GM06990 (cell line): Measurements from ENCODE around the gene STARD8.
"Not testable (repeated sequence)": the region's sequence is repeated elsewhere in the genome, so short reads cannot be mapped to it uniquely, and the experiment has no call there.

Source experiments
- DNase-seq: peaks from one replicate; pipeline ENCODE4 v3.0.0-alpha.2; 2011; ENCODE audit not compliant: insufficient read length; ENCODE audit errors: extremely low read depth
- H3K27me3 ChIP-seq: replicated peaks from 2 replicates; pipeline ENCODE4 v1.6.0; 2011; ENCODE audit warnings: low read length; ENCODE audit not compliant: control insufficient read depth, insufficient read depth
- H3K36me3 ChIP-seq: 2 replicates; pipeline ENCODE4 v1.5.1; 2011; ENCODE audit warnings: low read length; ENCODE audit not compliant: control insufficient read depth, insufficient read depth
- H3K4me3 ChIP-seq: replicated peaks from 2 replicates; pipeline ENCODE4 v1.5.1; 2011; ENCODE audit warnings: low read depth, mild to moderate bottlenecking, control low read depth, low read length
- TF ChIP-seq, protein P1 (sequence below): IDR thresholded peaks from 2 replicates; pipeline ENCODE4 v1.5.1; 2011; ENCODE audit warnings: low read length, control low read depth, mild to moderate bottlenecking, inconsistent platforms; ENCODE audit not compliant: insufficient read depth, poor library complexity, severe bottlenecking

The STARD8 gene

DNA sequence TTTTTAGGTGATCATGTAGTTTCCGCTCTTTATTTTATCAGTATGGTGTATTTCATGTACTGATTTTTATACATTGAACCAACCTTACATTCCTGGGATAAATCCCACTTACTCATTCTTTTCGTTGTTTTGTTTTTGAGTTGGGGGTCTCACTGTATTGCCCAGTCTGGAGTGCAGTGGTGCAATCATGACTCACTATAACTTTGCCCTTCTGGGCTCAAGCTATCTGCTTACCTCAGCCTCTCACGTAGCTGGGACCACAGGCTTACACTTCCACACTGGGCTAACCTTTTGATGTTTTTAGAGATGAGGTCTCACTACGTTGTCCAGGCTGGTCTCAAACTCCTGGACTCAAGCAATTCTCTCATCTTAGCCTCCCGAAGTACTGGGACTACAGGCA, 19.5 kb upstream of the STARD8 start:
- TF ChIP-seq, protein P1, sequence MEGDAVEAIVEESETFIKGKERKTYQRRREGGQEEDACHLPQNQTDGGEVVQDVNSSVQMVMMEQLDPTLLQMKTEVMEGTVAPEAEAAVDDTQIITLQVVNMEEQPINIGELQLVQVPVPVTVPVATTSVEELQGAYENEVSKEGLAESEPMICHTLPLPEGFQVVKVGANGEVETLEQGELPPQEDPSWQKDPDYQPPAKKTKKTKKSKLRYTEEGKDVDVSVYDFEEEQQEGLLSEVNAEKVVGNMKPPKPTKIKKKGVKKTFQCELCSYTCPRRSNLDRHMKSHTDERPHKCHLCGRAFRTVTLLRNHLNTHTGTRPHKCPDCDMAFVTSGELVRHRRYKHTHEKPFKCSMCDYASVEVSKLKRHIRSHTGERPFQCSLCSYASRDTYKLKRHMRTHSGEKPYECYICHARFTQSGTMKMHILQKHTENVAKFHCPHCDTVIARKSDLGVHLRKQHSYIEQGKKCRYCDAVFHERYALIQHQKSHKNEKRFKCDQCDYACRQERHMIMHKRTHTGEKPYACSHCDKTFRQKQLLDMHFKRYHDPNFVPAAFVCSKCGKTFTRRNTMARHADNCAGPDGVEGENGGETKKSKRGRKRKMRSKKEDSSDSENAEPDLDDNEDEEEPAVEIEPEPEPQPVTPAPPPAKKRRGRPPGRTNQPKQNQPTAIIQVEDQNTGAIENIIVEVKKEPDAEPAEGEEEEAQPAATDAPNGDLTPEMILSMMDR: no peak
- DNase-seq: no peak
- no peaks in the 10 kb centered on the region for H3K36me3 ChIP-seq
- H3K27me3 ChIP-seq: no peaks in the 10 kb centered on the region
- H3K4me3 ChIP-seq: no peak overlapping the region

DNA sequence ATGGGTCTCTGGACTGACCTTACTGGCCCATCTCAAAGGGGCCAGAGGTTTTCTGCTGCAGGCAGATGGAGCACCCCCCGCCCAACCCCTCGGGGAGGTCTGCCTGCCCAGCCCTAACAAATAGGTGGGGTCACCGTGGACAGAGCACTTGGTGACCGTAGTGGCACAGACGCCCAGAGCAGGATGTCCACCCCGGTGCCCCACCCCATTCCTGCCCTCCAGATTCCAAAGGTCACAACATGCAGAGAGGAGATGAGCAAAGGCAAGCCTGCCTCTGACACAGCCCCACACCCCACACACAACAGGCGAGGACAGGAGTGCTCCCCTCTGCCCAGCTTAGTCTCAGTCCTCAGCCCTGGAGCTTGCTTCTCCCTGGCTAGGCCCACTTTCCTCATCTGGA, 17.5 kb upstream of the STARD8 start:
- DNase-seq, H3K27me3 ChIP-seq, H3K4me3 ChIP-seq, H3K36me3 ChIP-seq: not testable (repeated sequence)

DNA sequence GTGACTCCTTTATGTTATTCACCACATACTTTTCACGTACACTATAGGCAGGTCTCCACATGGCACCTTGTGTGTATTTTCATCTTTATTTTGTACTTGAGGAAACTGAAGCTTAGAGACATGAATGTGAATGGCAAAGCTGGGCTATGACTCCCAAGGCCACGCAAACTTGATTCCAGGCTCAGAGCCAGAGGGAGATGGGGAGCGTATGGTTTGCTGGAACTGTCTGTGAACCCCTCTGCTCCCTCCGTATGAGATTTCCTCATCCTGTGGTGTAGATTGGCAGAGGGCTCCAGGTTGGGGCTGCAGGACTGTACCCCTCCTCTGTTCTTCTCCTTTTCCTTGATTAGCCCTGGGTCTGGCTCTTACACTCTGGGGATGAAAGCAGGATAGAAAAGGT, 16.1 kb upstream of the STARD8 start:
- DNase-seq: no peak
- Histone ChIP-seq H3K27me3 (no peaks in the 10 kb centered on the region), H3K36me3 (no peaks in the 10 kb centered on the region), H3K4me3 (no peak overlapping the region)
- TF ChIP-seq, protein P1: no peak

DNA sequence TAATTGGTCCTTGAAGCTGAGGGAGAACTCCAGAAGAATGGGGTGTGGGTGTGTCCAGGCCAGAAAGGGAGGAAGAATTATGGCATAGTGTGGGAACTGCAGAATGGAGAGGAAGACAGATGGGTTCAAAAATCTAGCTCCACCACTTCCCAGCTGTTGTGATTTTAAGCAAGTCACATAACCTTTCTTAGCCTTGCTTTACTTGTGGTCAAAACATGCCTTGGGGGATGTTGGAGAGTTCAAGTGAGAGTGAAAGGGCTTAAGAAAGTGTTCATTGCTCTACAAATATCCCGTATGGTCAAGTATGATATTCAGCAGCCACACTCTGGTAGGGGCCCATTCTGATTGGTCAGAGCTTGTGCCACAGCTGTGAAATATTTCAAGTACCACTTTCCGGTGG, 15.0 kb upstream of the STARD8 start:
- no peak overlapping the region for H3K4me3 ChIP-seq
- TF ChIP-seq, protein P1: no peak
- no peaks in the 10 kb centered on the region for H3K36me3 ChIP-seq
- no peak for DNase-seq
- H3K27me3 ChIP-seq: no peaks in the 10 kb centered on the region

DNA sequence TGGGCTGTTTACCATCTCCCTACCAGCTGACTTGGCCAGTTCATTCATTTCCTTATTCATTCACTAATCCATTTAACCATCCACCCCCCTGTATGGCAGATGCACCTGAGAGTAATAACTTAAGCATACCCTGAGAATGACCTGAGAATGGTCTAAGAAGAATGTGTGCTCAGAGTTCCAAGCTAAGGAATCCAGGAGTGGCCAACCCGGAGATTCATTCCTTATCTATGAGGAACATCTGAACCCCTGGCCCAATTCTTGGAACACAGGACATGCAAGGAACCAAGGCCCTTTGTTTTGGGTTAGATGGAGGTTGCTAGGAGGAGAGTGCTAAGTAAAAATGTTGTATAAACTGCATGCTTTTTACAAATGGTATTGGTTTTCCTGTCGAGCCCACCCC, 13.5 kb upstream of the STARD8 start:
- Histone ChIP-seq H3K4me3 (no peak overlapping the region), H3K36me3 (no peaks in the 10 kb centered on the region), H3K27me3 (no peaks in the 10 kb centered on the region)
- no peak for DNase-seq
- TF ChIP-seq, protein P1: no peak

DNA sequence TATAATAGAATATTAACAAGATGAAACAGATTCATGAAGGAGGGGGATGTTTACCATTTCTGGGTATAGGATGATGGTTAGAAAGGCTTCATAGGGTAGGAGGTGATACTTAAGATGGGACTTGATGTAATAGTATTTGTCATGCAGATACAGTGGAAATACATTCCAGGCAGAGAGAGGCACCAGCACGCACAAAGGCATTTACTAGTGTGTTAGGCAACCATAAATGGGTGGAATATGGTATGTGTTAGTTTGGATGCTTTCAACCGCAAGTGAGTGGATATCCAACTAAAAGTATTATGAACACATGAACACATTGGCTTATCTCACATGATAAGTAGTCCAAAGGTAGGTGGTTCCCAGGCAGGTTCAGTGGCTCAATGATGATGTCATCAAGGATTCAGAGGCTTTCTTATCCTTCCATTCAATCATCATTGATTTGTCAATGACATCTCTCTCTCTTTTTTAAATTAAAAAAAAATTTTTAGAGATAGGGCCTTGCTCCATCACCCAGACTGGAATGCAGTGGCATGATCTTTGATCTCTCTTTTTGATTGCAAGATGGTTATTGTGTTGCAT, 12.7 kb upstream of the STARD8 start:
- TF ChIP-seq, protein P1: no peak
- no peak for DNase-seq
- Histone ChIP-seq H3K27me3 (no peaks in the 10 kb centered on the region), H3K4me3 (no peak overlapping the region), H3K36me3 (no peaks in the 10 kb centered on the region)
